GM21390 (cell line): ENCODE measurements around the gene ARHGAP6.

ENCODE experiments used
- ATAC-seq: cut with Tn5 transposase; IDR thresholded peaks from one replicate; pipeline ENCODE4 v1.9.1; 2021; ENCODE audit not compliant: unreplicated experiment

ARHGAP6 gene

GRCh38 chrX:11434607-11435006 is 231.1 kb downstream of the ARHGAP6 start:
- ATAC-seq: no peak

GRCh38 chrX:11431786-11432185 is 233.9 kb downstream of the ARHGAP6 start:
- ATAC-seq: no peak

DNA sequence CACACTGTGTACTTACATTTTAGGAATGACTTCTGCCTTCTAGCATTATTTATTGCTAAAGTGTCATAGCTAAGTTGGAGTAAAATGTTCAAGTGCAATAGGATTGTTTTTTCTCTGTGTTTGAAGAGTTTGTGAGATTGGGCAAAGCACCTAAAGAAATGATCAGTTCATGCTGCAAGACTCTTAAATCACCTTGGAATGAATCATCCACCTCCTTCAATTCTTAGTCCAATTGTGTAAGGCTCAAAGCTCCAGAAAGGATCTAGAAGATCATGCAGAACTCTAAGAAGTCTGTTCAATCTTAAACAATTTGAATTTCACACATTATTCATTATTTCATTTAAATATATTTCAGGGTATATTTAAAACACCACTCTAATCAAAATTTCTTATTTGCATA is 235.4 kb downstream of the ARHGAP6 start:
- no peak for ATAC-seq

GRCh38 chrX:11429538-11430085 is 236.1 kb downstream of the ARHGAP6 start:
- no peak for ATAC-seq

DNA sequence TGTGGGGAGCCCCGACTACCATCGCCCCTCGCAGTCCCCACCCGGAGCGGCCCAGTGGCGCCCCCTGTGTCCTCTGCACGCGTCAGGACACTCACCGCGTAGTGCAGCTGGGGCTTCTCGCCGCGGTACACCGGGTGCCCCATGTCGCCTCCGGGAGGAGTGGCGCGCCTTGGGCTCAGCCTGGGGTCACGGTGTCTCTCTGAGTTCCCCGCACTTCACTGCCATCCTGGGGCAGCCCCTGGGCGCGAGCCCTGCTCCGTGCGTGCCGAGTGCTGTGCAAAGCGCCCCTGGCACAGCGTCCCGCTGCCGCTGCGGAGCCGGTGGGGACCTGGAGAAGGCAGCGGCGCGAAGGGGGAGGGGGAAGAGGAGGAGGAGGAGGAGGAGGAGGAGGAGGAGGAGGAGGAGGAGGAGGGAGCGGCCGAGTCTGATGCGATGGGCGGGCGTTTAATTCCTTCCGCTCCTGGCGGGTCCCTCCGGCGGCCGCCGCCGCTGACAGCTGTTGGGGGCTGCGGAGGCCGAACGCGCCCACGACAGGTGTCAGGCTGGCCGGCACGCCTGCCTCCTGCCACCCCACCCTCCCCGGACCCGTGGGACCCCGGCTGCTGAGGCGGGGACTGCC is 238.2 kb downstream of the ARHGAP6 start:
- peak; percentile 45 for ATAC-seq

DNA sequence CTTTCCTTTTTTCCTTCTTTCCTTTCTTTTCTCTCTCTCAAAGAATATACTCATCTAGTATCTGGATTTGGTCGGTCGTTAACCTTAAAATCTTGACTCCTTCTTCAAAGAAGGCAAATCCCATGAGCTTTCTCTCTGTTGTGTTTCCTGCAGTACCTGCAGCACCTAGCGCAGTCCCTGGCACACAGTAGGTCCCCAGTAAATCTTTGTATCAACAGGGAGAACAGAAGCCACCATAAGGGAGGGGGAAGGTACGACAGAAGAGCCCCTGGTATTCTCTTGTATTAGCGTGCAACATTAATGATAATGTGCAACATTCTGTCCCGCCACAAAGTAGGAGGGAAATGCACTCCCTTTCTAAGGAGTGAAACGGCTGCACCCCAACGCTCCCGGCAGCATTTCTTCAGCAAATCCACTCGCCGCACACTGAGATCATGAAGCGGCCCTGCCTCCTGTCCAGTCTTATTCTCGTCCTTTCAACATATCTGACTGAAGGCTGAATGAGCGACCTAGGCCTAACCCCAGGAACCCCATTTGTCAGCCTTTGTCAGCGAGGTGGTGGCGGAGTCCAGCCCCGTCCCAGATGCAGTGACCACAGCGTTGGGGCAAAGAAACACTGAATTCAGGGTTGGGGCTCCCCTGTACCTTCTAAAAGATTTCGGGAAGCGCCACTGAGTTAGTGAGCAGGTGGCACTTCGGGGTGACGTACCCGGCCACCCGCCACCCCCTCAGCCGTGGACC is 238.8 kb downstream of the ARHGAP6 start:
- ATAC-seq: peak; percentile 13

DNA sequence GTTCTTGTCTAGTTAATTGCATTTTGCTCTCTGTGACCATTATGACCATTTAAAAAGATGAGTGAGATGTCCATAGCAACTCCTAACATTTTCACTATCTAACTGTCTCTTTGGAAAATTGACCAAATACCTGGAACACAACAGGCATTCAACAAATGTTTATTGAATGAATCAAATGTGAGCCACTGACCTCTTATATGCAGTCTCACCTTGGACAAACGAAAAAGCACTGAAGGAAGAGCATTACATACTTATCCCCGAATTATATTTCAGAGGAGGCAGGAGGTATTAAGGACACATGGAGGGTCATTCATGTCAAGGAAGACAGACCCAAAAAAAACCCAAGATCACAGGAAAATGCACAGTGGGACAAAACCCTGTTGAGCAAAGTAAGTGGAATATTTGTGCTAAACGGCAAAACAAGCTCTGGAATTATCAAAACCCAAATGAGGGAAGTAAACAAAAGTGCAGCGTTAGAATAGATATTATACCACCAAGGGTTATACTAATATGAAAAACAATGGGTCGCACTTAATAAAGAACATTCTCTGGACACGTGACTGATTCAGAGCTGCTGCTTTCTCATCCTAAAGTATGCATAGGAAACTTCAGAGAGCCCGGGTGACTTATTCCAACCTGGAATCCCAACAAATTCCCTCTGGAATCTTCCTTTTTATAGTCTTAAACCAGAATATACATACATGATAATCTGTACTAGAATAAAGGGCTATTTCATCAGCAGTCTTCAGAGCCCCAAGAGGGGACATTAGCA is 240.6 kb downstream of the ARHGAP6 start:
- no peak for ATAC-seq

GRCh38 chrX:11423949-11424348 is 241.8 kb downstream of the ARHGAP6 start:
- ATAC-seq: no peak

GRCh38 chrX:11423362-11423818 is 242.3 kb downstream of the ARHGAP6 start:
- peak; percentile 61 for ATAC-seq

- no peak for ATAC-seq
Observed at GRCh38 chrX:11422525-11422857, 243.2 kb downstream of the ARHGAP6 start.

GRCh38 chrX:11421805-11422524 is 243.8 kb downstream of the ARHGAP6 start:
- no peak for ATAC-seq

DNA sequence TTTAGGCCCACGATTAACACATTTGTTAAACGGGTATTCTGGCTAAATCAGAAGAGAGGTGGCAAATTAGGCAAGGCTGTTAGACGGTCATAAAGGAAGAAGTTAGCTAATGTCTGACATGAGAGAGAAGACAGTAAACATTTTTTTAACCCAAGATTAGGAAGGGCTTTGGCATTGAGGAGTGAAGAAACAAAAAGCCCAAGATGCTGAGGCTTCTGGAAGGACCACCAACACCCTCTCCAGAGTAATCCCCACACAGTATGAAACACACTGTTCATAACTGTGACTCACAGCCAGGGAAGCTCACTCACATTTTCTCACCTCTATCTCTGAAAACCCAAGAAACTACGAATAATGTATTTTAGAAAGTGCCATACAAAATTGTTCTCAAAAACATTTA is 244.9 kb downstream of the ARHGAP6 start:
- no peak for ATAC-seq

DNA sequence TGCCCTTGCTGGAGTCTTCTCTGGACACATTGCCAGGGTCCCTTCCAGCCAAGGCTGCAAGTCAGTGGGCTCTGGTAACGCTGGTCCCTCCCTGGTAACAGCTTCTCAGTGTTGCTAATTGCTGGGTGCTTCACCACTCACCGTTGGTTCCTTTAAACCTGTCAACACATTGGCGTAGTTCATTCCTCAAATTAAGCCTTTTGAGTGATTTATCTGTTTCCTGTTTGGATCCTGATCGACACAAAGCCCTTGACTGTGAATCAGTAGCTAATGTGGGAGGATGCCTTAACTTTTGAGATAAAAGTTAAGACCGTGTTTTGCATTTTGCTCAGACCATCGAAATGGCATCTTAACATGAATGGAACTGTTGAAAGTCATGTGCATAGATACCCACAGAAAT is 246.6 kb downstream of the ARHGAP6 start:
- no peak for ATAC-seq

DNA sequence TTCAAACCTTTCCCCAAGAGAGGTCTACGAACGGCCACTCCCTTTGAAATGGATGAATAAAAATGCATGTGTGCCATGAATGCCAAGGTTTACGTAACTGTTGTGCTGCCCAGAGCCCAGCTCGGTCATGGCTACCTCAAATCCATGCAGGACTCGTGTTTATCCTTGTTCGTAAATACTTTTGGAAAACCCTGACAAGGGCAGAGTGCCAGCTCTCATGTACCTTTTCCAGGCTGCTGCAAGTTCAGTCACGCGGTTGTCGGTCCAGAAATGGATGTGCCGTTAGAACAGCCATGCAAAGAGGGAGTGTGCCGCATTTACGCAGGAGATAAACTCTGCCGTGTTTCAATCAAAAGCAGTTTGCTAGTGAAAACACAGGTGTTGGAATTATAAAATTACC is 249.1 kb downstream of the ARHGAP6 start:
- no peak for ATAC-seq

GRCh38 chrX:11414091-11414490 is 251.6 kb downstream of the ARHGAP6 start:
- ATAC-seq: no peak

- ATAC-seq: no peak
Observed at GRCh38 chrX:11412715-11413623, 252.8 kb downstream of the ARHGAP6 start.

GRCh38 chrX:11409957-11410356 is 255.8 kb downstream of the ARHGAP6 start:
- no peak for ATAC-seq

DNA sequence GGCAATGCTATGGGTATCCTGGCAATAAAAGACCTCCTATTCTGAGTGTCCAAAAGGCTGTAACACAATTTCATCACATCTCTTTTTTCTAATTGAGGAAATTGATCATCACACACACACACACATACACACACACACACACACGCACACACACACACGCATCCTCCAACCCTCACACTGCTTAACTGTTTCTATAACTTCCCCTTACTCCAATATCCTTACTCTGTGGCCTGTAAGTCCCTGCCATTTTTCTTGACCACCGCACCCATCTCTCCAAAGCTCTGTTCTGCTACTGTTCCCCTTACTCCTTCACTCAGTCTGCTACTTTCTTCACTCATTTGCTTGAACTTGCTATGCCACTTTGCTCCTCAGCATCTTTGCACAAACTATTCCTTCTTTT is 256.9 kb downstream of the ARHGAP6 start:
- no peak for ATAC-seq

GRCh38 chrX:11408109-11408405 is 257.7 kb downstream of the ARHGAP6 start:
- no peak for ATAC-seq
